Mesenchymal stem cell (in vitro differentiated cells and primary cell): ENCODE data around the gene SF3B3. TPM values are rescaled to one million over a fixed set of nuclear protein-coding genes. Genes with fewer than 3 reads are reported as not detected.

Source experiments
- DNase-seq: peaks from one replicate; pipeline ENCODE4 v3.0.0-alpha.2; 2013
- H2AFZ ChIP-seq: one replicate; pipeline ENCODE4 v1.6.1; 2013; ENCODE audit warnings: low read depth, mild to moderate bottlenecking, control low read depth, inconsistent platforms, low read length, moderate library complexity
- H2AK5ac ChIP-seq: 2 replicates; pipeline ENCODE4 v1.6.1; 2013; ENCODE audit warnings: low read length, moderate library complexity, mild to moderate bottlenecking, inconsistent platforms; ENCODE audit not compliant: severe bottlenecking
- H2BK120ac ChIP-seq: one replicate; pipeline ENCODE4 v1.6.1; 2013; ENCODE audit warnings: low read depth, mild to moderate bottlenecking, inconsistent platforms, low read length, moderate library complexity
- H2BK12ac ChIP-seq, 2 experiments: one replicate each; pipeline ENCODE4 v1.6.1; 2013; ENCODE audit warnings: inconsistent platforms in 2 of 2, low read length in 2 of 2, mild to moderate bottlenecking in 2 of 2, moderate library complexity in 2 of 2, control low read depth in 1 of 2
- H2BK15ac ChIP-seq: one replicate; pipeline ENCODE4 v1.6.1; 2013; ENCODE audit warnings: mild to moderate bottlenecking, low read depth, inconsistent platforms; ENCODE audit not compliant: poor library complexity, severe bottlenecking
- H2BK5ac ChIP-seq: 2 replicates; pipeline ENCODE4 v1.6.1; 2013; ENCODE audit warnings: low read depth, mild to moderate bottlenecking, low read length, control low read depth, inconsistent platforms; ENCODE audit not compliant: poor library complexity, severe bottlenecking
- H3K14ac ChIP-seq, 2 experiments: one replicate each; pipeline ENCODE4 v1.6.1; 2013; ENCODE audit warnings: inconsistent platforms in 2 of 2, low read length in 2 of 2, control low read depth in 1 of 2, mild to moderate bottlenecking in 1 of 2, moderate library complexity in 1 of 2
- H3K18ac ChIP-seq, 2 experiments: one replicate each; pipeline ENCODE4 v1.6.1; 2013; ENCODE audit warnings: inconsistent platforms in 2 of 2, low read length in 2 of 2, control low read depth in 1 of 2, low read depth in 1 of 2, mild to moderate bottlenecking in 1 of 2
- H3K23ac ChIP-seq, 2 experiments: one replicate each; pipeline ENCODE4 v1.6.1; 2013; ENCODE audit warnings: inconsistent platforms in 2 of 2, low read length in 2 of 2, mild to moderate bottlenecking in 2 of 2, moderate library complexity in 2 of 2, control low read depth in 1 of 2
- H3K27ac ChIP-seq: 2 replicates; pipeline ENCODE4 v1.5.1; 2013; ENCODE audit warnings: mild to moderate bottlenecking, moderate library complexity, low read length, control low read depth, inconsistent platforms; ENCODE audit not compliant: poor library complexity, severe bottlenecking
- H3K27me3 ChIP-seq, 2 experiments: 2 replicates each; pipeline versions ENCODE4 v1.6.1 to v1.7.0; 2013; ENCODE audit warnings: low read length in 2 of 2, mild to moderate bottlenecking in 2 of 2, moderate library complexity in 2 of 2, control low read depth in 1 of 2, inconsistent platforms in 1 of 2; ENCODE audit not compliant: control insufficient read depth in 1 of 2, insufficient read depth in 1 of 2
- H3K36me3 ChIP-seq, 2 experiments: 2 replicates each; pipeline versions ENCODE4 v1.6.1 to v1.7.0; 2013; ENCODE audit warnings: low read length in 2 of 2, control low read depth in 1 of 2, inconsistent platforms in 1 of 2, low read depth in 1 of 2, mild to moderate bottlenecking in 1 of 2; ENCODE audit not compliant: insufficient read depth in 2 of 2, control insufficient read depth in 1 of 2
- H3K4ac ChIP-seq, 2 experiments: one replicate each; pipeline ENCODE4 v1.6.1; 2013; ENCODE audit warnings: inconsistent platforms in 2 of 2, low read length in 2 of 2, mild to moderate bottlenecking in 2 of 2, moderate library complexity in 2 of 2, control low read depth in 1 of 2, low read depth in 1 of 2
- H3K4me1 ChIP-seq: 2 replicates; pipeline ENCODE4 v1.6.1; 2013; ENCODE audit warnings: low read depth, low read length, control low read depth; ENCODE audit not compliant: control insufficient read depth, insufficient read depth
- H3K4me2 ChIP-seq: 2 replicates; pipeline ENCODE4 v1.6.1; 2013; ENCODE audit warnings: low read length, mild to moderate bottlenecking, inconsistent platforms; ENCODE audit not compliant: poor library complexity, severe bottlenecking
- H3K4me3 ChIP-seq, 2 experiments: 2 replicates each; pipeline versions ENCODE4 v1.5.1 to v1.7.0; 2013; ENCODE audit warnings: low read length in 2 of 2, mild to moderate bottlenecking in 2 of 2, control low read depth in 1 of 2, low read depth in 1 of 2; ENCODE audit not compliant: insufficient read depth in 1 of 2
- H3K79me1 ChIP-seq: replicated peaks from 2 replicates; pipeline ENCODE4 v1.6.1; 2013; ENCODE audit warnings: mild to moderate bottlenecking, control low read depth, low read length, inconsistent platforms; ENCODE audit not compliant: poor library complexity, severe bottlenecking
- H3K9ac ChIP-seq: 2 replicates; pipeline ENCODE4 v1.7.0; 2013; ENCODE audit warnings: mild to moderate bottlenecking, low read length, moderate library complexity
- H3K9me3 ChIP-seq: 2 replicates; pipeline ENCODE4 v1.7.0; 2013; ENCODE audit warnings: mild to moderate bottlenecking, low read length; ENCODE audit not compliant: control insufficient read depth
- H4K8ac ChIP-seq: one replicate; pipeline ENCODE4 v1.6.1; 2013; ENCODE audit warnings: inconsistent platforms, mild to moderate bottlenecking, low read length, moderate library complexity
- H4K91ac ChIP-seq: one replicate; pipeline ENCODE4 v1.6.1; 2013; ENCODE audit warnings: mild to moderate bottlenecking, low read length, inconsistent platforms
- WGBS: methylation state at CpG from one replicate; pipeline ENCODE4 v1.1.7; 2013; ENCODE audit warnings: mixed read lengths; 5-methylcytosine and 5-hydroxymethylcytosine counted together
- polyA plus RNA-seq, 2 experiments: library from polyadenylated mRNA; stranded (reverse); fragments of 200-250 nt; gene quantifications; one replicate each; pipeline ENCODE4 v1.2.3, GENCODE V29; 2013

SF3B3 gene
- polyA plus RNA-seq (2013, experiment 1 of 2) = 72.0 TPM
- 74.7 TPM for polyA plus RNA-seq (2013, experiment 2 of 2)

DNA sequence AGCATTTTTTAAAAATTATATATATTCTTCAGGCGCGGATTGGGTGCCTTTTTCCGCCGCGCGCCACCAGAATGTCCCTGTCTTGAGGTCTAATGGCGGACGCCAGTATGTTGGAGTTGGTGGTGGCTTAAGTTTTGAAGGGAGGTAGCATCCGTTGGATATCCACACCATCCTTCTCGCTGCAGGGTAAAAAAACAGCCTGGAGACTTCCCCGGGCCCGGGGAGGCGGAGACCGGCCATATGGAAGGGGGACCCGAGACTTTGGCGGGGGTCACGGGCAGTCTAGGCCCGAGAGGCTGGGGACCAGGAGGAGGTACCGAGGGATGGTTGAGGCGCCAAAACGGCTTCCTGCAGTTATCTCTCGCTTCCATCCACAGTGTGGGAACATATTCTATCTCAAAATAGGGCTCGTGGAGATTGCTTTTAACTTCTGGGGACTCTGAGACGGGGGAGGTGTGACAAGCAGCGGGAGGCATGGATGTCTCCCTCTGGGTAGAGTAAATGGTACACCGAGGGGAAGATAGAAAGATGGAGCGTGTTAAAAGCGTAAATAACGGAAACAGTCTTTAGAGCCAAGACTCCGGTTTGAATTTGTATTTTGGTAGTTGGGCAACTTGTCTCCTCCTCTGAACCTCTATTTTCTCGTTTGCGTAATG lies at the start of gene SF3B3:
TSS of gene SF3B3 (plus strand) at position 74 of the 656 bp plus-strand sequence. CDS start 2,841 bp downstream, outside the sequence.
- Histone ChIP-seq H3K4me1 (peaks cover 16% of the 10 kb centered on the region), H2BK15ac (peak within 1 kb of the TSS; percentile 70), H3K79me1 (peaks cover 6% of the 10 kb centered on the region), H3K27me3 (no peaks in the 10 kb centered on the region), H2BK12ac (no peak within 1 kb of the TSS), H3K9me3 (no peaks in the 10 kb centered on the region), H3K27ac (peak within 1 kb of the TSS; percentile 85), H3K4me3 (peak within 1 kb of the TSS; percentile 80 to 84), H2AFZ (peak within 1 kb of the TSS; percentile 20), H2AK5ac (peak within 1 kb of the TSS; percentile 79), H3K23ac (peak within 1 kb of the TSS in 1 of 2 experiments; percentile 50), H4K91ac (peak within 1 kb of the TSS; percentile 84), H3K14ac (peak within 1 kb of the TSS in 1 of 2 experiments; percentile 19), H3K18ac (peak within 1 kb of the TSS; percentile 52 to 96), H3K4ac (peak within 1 kb of the TSS; percentile 53 to 72), H3K4me2 (peak within 1 kb of the TSS; percentile 67), H2BK5ac (peak within 1 kb of the TSS; percentile 46), H3K9ac (peak within 1 kb of the TSS; percentile 93), H3K36me3 (peaks cover 12 to 26% of the 10 kb centered on the region in 2 experiments), H2BK120ac (peak within 1 kb of the TSS; percentile 86), H4K8ac (peak within 1 kb of the TSS; percentile 98)
- peak; percentile 86 for DNase-seq
- WGBS = under 1% methylated on average over 32 of the region's 32 CpGs

DNA sequence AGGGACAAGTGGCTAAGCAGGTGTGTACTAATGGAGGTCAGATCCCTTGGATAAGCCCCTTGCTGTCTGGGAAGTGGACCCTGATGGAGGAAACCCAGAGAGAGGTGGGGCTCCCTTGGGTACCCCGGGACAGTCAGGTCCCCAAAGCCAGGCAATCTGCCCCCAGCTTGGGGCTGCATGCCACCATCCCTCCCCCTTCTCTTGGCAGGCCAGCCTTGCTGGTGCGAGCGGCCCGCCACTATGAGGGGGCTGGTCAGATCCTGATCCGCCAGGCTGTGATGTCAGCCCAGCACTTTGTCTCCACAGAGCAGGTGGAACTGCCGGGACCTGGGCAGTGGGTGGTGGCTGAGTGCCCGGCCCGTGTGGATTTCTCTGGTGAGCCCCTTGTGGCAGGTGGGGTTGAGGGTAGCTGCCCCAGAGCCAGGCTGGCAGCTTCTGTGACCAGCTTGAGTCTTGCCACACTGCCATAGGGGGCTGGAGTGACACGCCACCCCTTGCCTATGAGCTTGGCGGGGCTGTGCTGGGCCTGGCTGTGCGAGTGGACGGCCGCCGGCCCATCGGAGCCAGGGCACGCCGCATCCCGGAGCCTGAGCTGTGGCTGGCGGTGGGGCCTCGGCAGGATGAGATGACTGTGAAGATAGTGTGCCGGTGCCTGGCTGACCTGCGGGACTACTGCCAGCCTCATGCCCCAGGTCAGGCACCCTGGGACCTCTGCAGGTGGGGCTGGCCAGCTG lies 49.1 kb upstream of the SF3B3 start:
- no peak overlapping the region for H3K18ac ChIP-seq
- no peak overlapping the region for H3K27ac ChIP-seq
- no peak overlapping the region for H3K4ac ChIP-seq
- no peak overlapping the region for H3K4me3 ChIP-seq
- no peaks in the 10 kb centered on the region for H3K79me1 ChIP-seq
- H3K4me1 ChIP-seq = peaks cover 37% of the 10 kb centered on the region
- no peak overlapping the region for H3K9ac ChIP-seq
- DNase-seq = no peak
- no peak overlapping the region for H2AFZ ChIP-seq
- H3K9me3 ChIP-seq = no peaks in the 10 kb centered on the region
- no peak overlapping the region for H2BK5ac ChIP-seq
- whole genome bisulfite sequencing = 97% methylated on average over 22 of the region's 22 CpGs
- H3K27me3 ChIP-seq = no peaks in the 10 kb centered on the region
- no peak overlapping the region for H3K4me2 ChIP-seq
- no peak overlapping the region for H3K14ac ChIP-seq
- no peak overlapping the region for H3K23ac ChIP-seq
- peak overlapping the region; percentile 77 for H2AK5ac ChIP-seq
- H4K91ac ChIP-seq = no peak overlapping the region
- H2BK12ac ChIP-seq = no peak overlapping the region
- H4K8ac ChIP-seq = no peak overlapping the region
- H3K36me3 ChIP-seq = peaks cover 20 to 66% of the 10 kb centered on the region in 2 experiments
- no peak overlapping the region for H2BK120ac ChIP-seq
- H2BK15ac ChIP-seq = no peak overlapping the region

DNA sequence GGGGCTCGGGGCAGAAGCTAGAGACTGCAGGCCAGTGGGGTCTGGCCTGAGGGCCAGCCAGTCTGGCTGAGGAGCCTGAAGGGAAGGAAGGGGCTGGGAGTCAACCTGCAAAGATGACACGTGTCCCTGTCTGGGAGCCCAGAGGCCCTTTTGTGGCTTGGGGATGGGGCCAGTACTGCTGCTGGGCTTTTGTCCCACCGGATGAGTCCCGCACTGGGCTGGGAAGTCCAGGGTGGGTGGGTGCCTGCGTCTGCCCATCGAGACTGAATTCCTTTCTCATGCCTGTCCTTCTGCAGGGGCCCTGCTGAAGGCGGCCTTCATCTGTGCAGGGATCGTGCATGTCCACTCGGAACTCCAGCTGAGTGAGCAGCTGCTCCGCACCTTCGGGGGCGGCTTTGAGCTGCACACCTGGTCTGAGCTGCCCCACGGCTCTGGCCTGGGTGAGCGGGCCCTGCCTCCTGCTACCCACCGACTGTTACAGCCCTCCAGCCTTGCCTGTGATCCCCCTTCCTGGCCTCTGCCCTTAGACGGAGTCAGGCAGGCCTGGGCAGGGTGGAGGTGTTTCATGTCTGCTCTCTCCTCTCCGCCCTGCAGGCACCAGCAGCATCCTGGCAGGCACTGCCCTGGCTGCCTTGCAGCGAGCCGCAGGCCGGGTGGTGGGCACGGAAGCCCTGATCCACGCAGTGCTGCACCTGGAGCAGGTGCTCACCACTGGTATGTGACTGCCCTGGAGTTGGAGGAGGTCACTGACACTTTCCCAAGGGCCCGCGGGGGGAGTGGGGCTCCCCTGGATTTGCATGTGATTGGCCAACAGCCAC lies 48.4 kb upstream of the SF3B3 start:
- peaks cover 41% of the 10 kb centered on the region for H3K4me1 ChIP-seq
- H2BK120ac ChIP-seq = no peak overlapping the region
- H3K36me3 ChIP-seq = peaks cover 28 to 72% of the 10 kb centered on the region in 2 experiments
- H4K8ac ChIP-seq = peak overlapping the region; percentile 27
- no peaks in the 10 kb centered on the region for H3K9me3 ChIP-seq
- no peaks in the 10 kb centered on the region for H3K79me1 ChIP-seq
- no peak overlapping the region for H2AFZ ChIP-seq
- peak overlapping the region; percentile 43 for H4K91ac ChIP-seq
- no peak overlapping the region for H2BK5ac ChIP-seq
- WGBS = 89% methylated on average over 24 of the region's 24 CpGs
- no peak overlapping the region for H3K4me3 ChIP-seq
- no peaks in the 10 kb centered on the region for H3K27me3 ChIP-seq
- H3K18ac ChIP-seq = no peak overlapping the region
- H2AK5ac ChIP-seq = peak overlapping the region; percentile 77
- no peak overlapping the region for H2BK15ac ChIP-seq
- H3K9ac ChIP-seq = no peak overlapping the region
- H3K4ac ChIP-seq = peak overlapping the region in 1 of 2 experiments; percentile 46
- peak overlapping the region; percentile 26 for H3K27ac ChIP-seq
- H3K23ac ChIP-seq = no peak overlapping the region
- no peak overlapping the region for H2BK12ac ChIP-seq
- H3K4me2 ChIP-seq = no peak overlapping the region
- DNase-seq = no peak
- H3K14ac ChIP-seq = no peak overlapping the region
